GM21515 (cell line): ENCODE data around the gene FXYD1.

Experiments used
- ATAC-seq: cut with Tn5 transposase; IDR thresholded peaks from one replicate; pipeline ENCODE4 v1.9.1; 2021; ENCODE audit not compliant: unreplicated experiment

FXYD1 gene

GRCh38 chr19:35160629-35161433, 22.2 kb downstream of the FXYD1 start:
- no peak for ATAC-seq

- no peak for ATAC-seq
Measured at GRCh38 chr19:35161434-35161743, 22.8 kb downstream of the FXYD1 start.

- no peak for ATAC-seq
Measured at GRCh38 chr19:35162471-35163326, 24.1 kb downstream of the FXYD1 start.

- ATAC-seq: no peak
Measured at GRCh38 chr19:35164418-35164817, 25.8 kb downstream of the FXYD1 start.

- no peak for ATAC-seq
Measured at GRCh38 chr19:35165200-35166058, 26.8 kb downstream of the FXYD1 start.

GRCh38 chr19:35166100-35167063, 27.8 kb downstream of the FXYD1 start:
- no peak for ATAC-seq

- ATAC-seq: no peak
Measured at GRCh38 chr19:35167251-35168119, 28.9 kb downstream of the FXYD1 start.

GRCh38 chr19:35168196-35168595, 29.6 kb downstream of the FXYD1 start:
- ATAC-seq: no peak

GRCh38 chr19:35169221-35169995, 30.8 kb downstream of the FXYD1 start:
- ATAC-seq: no peak

- ATAC-seq: no peak
Measured at GRCh38 chr19:35170359-35171061, 31.9 kb downstream of the FXYD1 start.

GRCh38 chr19:35171730-35172129, 33.1 kb downstream of the FXYD1 start:
- ATAC-seq: no peak

GRCh38 chr19:35174226-35174625, 35.6 kb downstream of the FXYD1 start:
- no peak for ATAC-seq

- no peak for ATAC-seq
Measured at GRCh38 chr19:35176181-35176570, 37.6 kb downstream of the FXYD1 start.

GRCh38 chr19:35177377-35178274, 39.0 kb downstream of the FXYD1 start:
- no peak for ATAC-seq

- no peak for ATAC-seq
Measured at GRCh38 chr19:35178701-35179100, 40.1 kb downstream of the FXYD1 start.

GRCh38 chr19:35179830-35180229, 41.2 kb downstream of the FXYD1 start:
- no peak for ATAC-seq

GRCh38 chr19:35181387-35181786, 42.8 kb downstream of the FXYD1 start:
- no peak for ATAC-seq
